T-helper 2 cell treated with Interferon-gamma antibody and Interleukin-4, amounts not matched to agents 5 μg/mL and 100 μg/mL, for 36 hours (primary cell): ENCODE data around the gene LMAN1.

Experiments used
- DNase-seq: peaks from one replicate; pipeline ENCODE4 v3.0.0; 2021; ENCODE audit warnings: low spot score
- H3K27ac Mint-ChIP-seq: one replicate; pipeline ENCODE4 v1.8.0; 2021; ENCODE audit warnings: mild to moderate bottlenecking, mixed read lengths
- H3K27me3 Mint-ChIP-seq: one replicate; pipeline ENCODE4 v1.8.0; 2021; ENCODE audit warnings: low read depth, mixed read lengths
- H3K36me3 Mint-ChIP-seq: one replicate; pipeline ENCODE4 v1.8.0; 2021; ENCODE audit warnings: low read depth, mixed read lengths
- H3K4me1 Mint-ChIP-seq: one replicate; pipeline ENCODE4 v1.8.0; 2021; ENCODE audit warnings: low read depth, mixed read lengths
- H3K4me3 Mint-ChIP-seq: one replicate; pipeline ENCODE4 v1.8.0; 2022; ENCODE audit warnings: mild to moderate bottlenecking, moderate library complexity, mixed read lengths
- H3K9me3 Mint-ChIP-seq: one replicate; pipeline ENCODE4 v1.8.0; 2021; ENCODE audit warnings: mixed read lengths

LMAN1 gene

GRCh38 chr18:59305295-59305694 lies 53.8 kb downstream of the LMAN1 start:
- no peak overlapping the region for H3K4me3 Mint-ChIP-seq
- no peaks in the 10 kb centered on the region for H3K36me3 Mint-ChIP-seq
- peaks cover 33% of the 10 kb centered on the region for H3K27me3 Mint-ChIP-seq
- H3K9me3 Mint-ChIP-seq, result no peaks in the 10 kb centered on the region
- H3K4me1 Mint-ChIP-seq, result peaks cover 9% of the 10 kb centered on the region
- DNase-seq, result no peak
- no peak overlapping the region for H3K27ac Mint-ChIP-seq

GRCh38 chr18:59303656-59304195 lies 55.3 kb downstream of the LMAN1 start:
- no peak for DNase-seq
- Mint-ChIP-seq H3K27ac (no peak overlapping the region), H3K36me3 (no peaks in the 10 kb centered on the region), H3K4me1 (peaks cover 9% of the 10 kb centered on the region), H3K27me3 (peaks cover 21% of the 10 kb centered on the region), H3K4me3 (no peak overlapping the region), H3K9me3 (no peaks in the 10 kb centered on the region)

- H3K4me1 Mint-ChIP-seq, result peaks cover 5% of the 10 kb centered on the region
- no peak overlapping the region for H3K27ac Mint-ChIP-seq
- H3K4me3 Mint-ChIP-seq, result no peak overlapping the region
- peaks cover 16% of the 10 kb centered on the region for H3K27me3 Mint-ChIP-seq
- no peaks in the 10 kb centered on the region for H3K9me3 Mint-ChIP-seq
- no peaks in the 10 kb centered on the region for H3K36me3 Mint-ChIP-seq
- no peak for DNase-seq
These were observed 56.1 kb downstream of the LMAN1 start for GRCh38 chr18:59303006-59303405.

GRCh38 chr18:59301929-59302328 lies 57.1 kb downstream of the LMAN1 start:
- H3K27me3 Mint-ChIP-seq, result peaks cover 17% of the 10 kb centered on the region
- H3K36me3 Mint-ChIP-seq, result no peaks in the 10 kb centered on the region
- H3K4me1 Mint-ChIP-seq, result peaks cover 4% of the 10 kb centered on the region
- DNase-seq, result no peak
- no peak overlapping the region for H3K4me3 Mint-ChIP-seq
- no peak overlapping the region for H3K27ac Mint-ChIP-seq
- H3K9me3 Mint-ChIP-seq, result no peaks in the 10 kb centered on the region

- Mint-ChIP-seq H3K9me3 (no peaks in the 10 kb centered on the region), H3K36me3 (no peaks in the 10 kb centered on the region), H3K4me3 (no peak overlapping the region), H3K4me1 (peaks cover 4% of the 10 kb centered on the region), H3K27ac (no peak overlapping the region), H3K27me3 (peaks cover 14% of the 10 kb centered on the region)
- DNase-seq, result peak; percentile 6
These were observed 58.3 kb downstream of the LMAN1 start for GRCh38 chr18:59300676-59301285.

- no peak for DNase-seq
- peaks cover 4% of the 10 kb centered on the region for H3K4me1 Mint-ChIP-seq
- H3K9me3 Mint-ChIP-seq, result no peaks in the 10 kb centered on the region
- H3K27me3 Mint-ChIP-seq, result peaks cover 15% of the 10 kb centered on the region
- no peak overlapping the region for H3K4me3 Mint-ChIP-seq
- no peaks in the 10 kb centered on the region for H3K36me3 Mint-ChIP-seq
- no peak overlapping the region for H3K27ac Mint-ChIP-seq
These were observed 60.2 kb downstream of the LMAN1 start for GRCh38 chr18:59298871-59299270.

- Mint-ChIP-seq H3K4me3 (no peak overlapping the region), H3K27me3 (peaks cover 46% of the 10 kb centered on the region), H3K36me3 (no peaks in the 10 kb centered on the region), H3K4me1 (peaks cover 1% of the 10 kb centered on the region), H3K27ac (no peak overlapping the region), H3K9me3 (no peaks in the 10 kb centered on the region)
- no peak for DNase-seq
These were observed 65.7 kb downstream of the LMAN1 start for GRCh38 chr18:59293317-59293716.

- Mint-ChIP-seq H3K4me1 (peaks cover 1% of the 10 kb centered on the region), H3K27me3 (peaks cover 58% of the 10 kb centered on the region), H3K27ac (no peak overlapping the region), H3K9me3 (no peaks in the 10 kb centered on the region), H3K4me3 (no peak overlapping the region), H3K36me3 (no peaks in the 10 kb centered on the region)
- DNase-seq, result no peak
These were observed 72.7 kb downstream of the LMAN1 start for GRCh38 chr18:59286341-59286740.

GRCh38 chr18:59282341-59282740 lies 76.7 kb downstream of the LMAN1 start:
- Mint-ChIP-seq H3K36me3 (no peaks in the 10 kb centered on the region), H3K27me3 (peaks cover 73% of the 10 kb centered on the region), H3K9me3 (no peaks in the 10 kb centered on the region), H3K4me1 (no peaks in the 10 kb centered on the region), H3K4me3 (no peak overlapping the region), H3K27ac (no peak overlapping the region)
- no peak for DNase-seq

- Mint-ChIP-seq H3K27me3 (peaks cover 77% of the 10 kb centered on the region), H3K4me1 (no peaks in the 10 kb centered on the region), H3K27ac (no peak overlapping the region), H3K4me3 (no peak overlapping the region), H3K9me3 (no peaks in the 10 kb centered on the region), H3K36me3 (no peaks in the 10 kb centered on the region)
- no peak for DNase-seq
These were observed 79.3 kb downstream of the LMAN1 start for GRCh38 chr18:59279722-59280121.

- H3K4me3 Mint-ChIP-seq, result no peak overlapping the region
- no peak overlapping the region for H3K27ac Mint-ChIP-seq
- DNase-seq, result no peak
- no peaks in the 10 kb centered on the region for H3K4me1 Mint-ChIP-seq
- peaks cover 2% of the 10 kb centered on the region for H3K36me3 Mint-ChIP-seq
- peaks cover 78% of the 10 kb centered on the region for H3K27me3 Mint-ChIP-seq
- H3K9me3 Mint-ChIP-seq, result no peaks in the 10 kb centered on the region
These were observed 79.9 kb downstream of the LMAN1 start for GRCh38 chr18:59279193-59279592.

GRCh38 chr18:59278793-59279192 lies 80.3 kb downstream of the LMAN1 start:
- H3K4me3 Mint-ChIP-seq, result no peak overlapping the region
- H3K27ac Mint-ChIP-seq, result no peak overlapping the region
- no peak for DNase-seq
- H3K9me3 Mint-ChIP-seq, result no peaks in the 10 kb centered on the region
- H3K27me3 Mint-ChIP-seq, result peaks cover 80% of the 10 kb centered on the region
- peaks cover 2% of the 10 kb centered on the region for H3K36me3 Mint-ChIP-seq
- H3K4me1 Mint-ChIP-seq, result no peaks in the 10 kb centered on the region
